Measurements from ENCODE around the gene CCT8L2.
"Not testable (repeated sequence)": the region's sequence is repeated elsewhere in the genome, so short reads cannot be mapped to it uniquely, and the experiment has no call there.

The CCT8L2 gene

GRCh38 chr22:16604257-16604998, 11.8 kb upstream of the CCT8L2 start:
- not testable (repeated sequence) for H3K36me3 ChIP-seq (ENCODE audit: control insufficient read depth, insufficient read depth, low read length); H3K4me1 ChIP-seq (ENCODE audit: control insufficient read depth, insufficient read depth, low read length); H3K9me3 ChIP-seq (ENCODE audit: control insufficient read depth, low read length); H3K9ac ChIP-seq (ENCODE audit: low read length); H3K4me3 ChIP-seq (ENCODE audit: low read length)
- peaks cover 12% of the 10 kb centered on the region for H3K27me3 ChIP-seq (ENCODE audit: control insufficient read depth, insufficient read depth, low read length)

GRCh38 chr22:16603770-16604242, 11.2 kb upstream of the CCT8L2 start:
- H3K9ac ChIP-seq (ENCODE audit: low read length); H3K9me3 ChIP-seq (ENCODE audit: control insufficient read depth, low read length); H3K4me1 ChIP-seq (ENCODE audit: control insufficient read depth, insufficient read depth, low read length); H3K27me3 ChIP-seq (ENCODE audit: control insufficient read depth, insufficient read depth, low read length); H3K36me3 ChIP-seq (ENCODE audit: control insufficient read depth, insufficient read depth, low read length); H3K4me3 ChIP-seq (ENCODE audit: low read length): not testable (repeated sequence)

GRCh38 chr22:16603448-16603768, 10.8 kb upstream of the CCT8L2 start:
- Histone ChIP-seq H3K9ac (ENCODE audit: low read length) (no peak overlapping the region), H3K4me3 (ENCODE audit: low read length) (no peak overlapping the region), H3K27me3 (ENCODE audit: control insufficient read depth, insufficient read depth, low read length) (peaks cover 4% of the 10 kb centered on the region)

GRCh38 chr22:16602728-16603447, 10.3 kb upstream of the CCT8L2 start:
- not testable (repeated sequence) for H3K36me3 ChIP-seq (ENCODE audit: control insufficient read depth, insufficient read depth, low read length); H3K4me1 ChIP-seq (ENCODE audit: control insufficient read depth, insufficient read depth, low read length); H3K4me3 ChIP-seq (ENCODE audit: low read length); H3K27me3 ChIP-seq (ENCODE audit: control insufficient read depth, insufficient read depth, low read length); H3K9ac ChIP-seq (ENCODE audit: low read length); H3K9me3 ChIP-seq (ENCODE audit: control insufficient read depth, low read length)

More at GRCh38 chr22:16603448-16603768, 10.8 kb upstream of the CCT8L2 start:
- Histone ChIP-seq H3K36me3 (ENCODE audit: control insufficient read depth, insufficient read depth, low read length) (no peaks in the 10 kb centered on the region), H3K4me1 (ENCODE audit: control insufficient read depth, insufficient read depth, low read length) (no peaks in the 10 kb centered on the region), H3K9me3 (ENCODE audit: control insufficient read depth, low read length) (no peaks in the 10 kb centered on the region)

- H3K9me3 ChIP-seq (ENCODE audit: control insufficient read depth, low read length); H3K27me3 ChIP-seq (ENCODE audit: control insufficient read depth, insufficient read depth, low read length); H3K9ac ChIP-seq (ENCODE audit: low read length); H3K4me1 ChIP-seq (ENCODE audit: control insufficient read depth, insufficient read depth, low read length); H3K36me3 ChIP-seq (ENCODE audit: control insufficient read depth, insufficient read depth, low read length); H3K4me3 ChIP-seq (ENCODE audit: low read length): not testable (repeated sequence)
Measured at GRCh38 chr22:16602224-16602727, 9.7 kb upstream of the CCT8L2 start.

DNA sequence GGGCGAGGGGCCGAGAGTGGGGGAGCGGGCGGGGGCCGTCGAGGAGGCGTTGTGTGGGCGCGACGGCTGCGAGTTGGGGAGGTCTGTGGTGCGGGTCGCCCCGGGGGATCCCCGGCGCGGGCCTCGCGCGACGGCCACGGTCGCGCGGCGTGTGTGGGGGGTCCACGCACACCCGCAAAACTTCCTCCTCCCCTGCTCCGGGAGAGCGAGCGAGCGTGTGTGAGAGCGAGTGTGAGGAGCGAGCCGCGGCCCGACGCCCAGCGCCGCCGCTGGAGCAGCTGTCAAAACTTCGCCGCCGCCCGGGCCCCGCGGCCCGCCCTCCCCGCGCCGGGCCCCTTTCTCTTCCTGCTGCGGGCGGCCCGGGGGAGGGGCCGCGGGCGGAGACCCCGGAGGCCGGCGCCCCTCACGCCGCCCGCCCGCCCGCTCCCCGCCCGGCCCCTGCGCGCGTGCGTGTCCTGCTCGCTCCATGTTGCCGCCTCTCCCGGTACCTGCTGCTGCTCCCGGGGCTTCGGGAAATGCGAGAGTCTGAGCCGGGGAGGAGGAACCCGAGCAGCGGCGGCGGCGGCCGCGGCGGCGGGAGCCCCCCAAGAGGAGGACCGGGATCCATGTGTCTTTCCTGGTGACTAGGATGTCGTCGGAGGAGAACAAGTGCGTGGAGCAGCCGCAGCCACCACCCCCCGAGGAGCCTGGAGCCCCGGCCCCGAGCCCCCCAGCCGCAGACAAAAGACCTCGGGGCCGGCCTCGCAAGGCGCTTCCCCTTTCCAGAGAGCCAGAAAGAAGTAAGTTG, 9.0 kb upstream of the CCT8L2 start:
- H3K27me3 ChIP-seq (ENCODE audit: control insufficient read depth, insufficient read depth, low read length): peaks cover 4% of the 10 kb centered on the region
- no peak overlapping the region for H3K9ac ChIP-seq (ENCODE audit: low read length)
- H3K4me3 ChIP-seq (ENCODE audit: low read length): no peak overlapping the region
- no peaks in the 10 kb centered on the region for H3K4me1 ChIP-seq (ENCODE audit: control insufficient read depth, insufficient read depth, low read length)
- no peaks in the 10 kb centered on the region for H3K36me3 ChIP-seq (ENCODE audit: control insufficient read depth, insufficient read depth, low read length)
- H3K9me3 ChIP-seq (ENCODE audit: control insufficient read depth, low read length): no peaks in the 10 kb centered on the region

- not testable (repeated sequence) for H3K4me3 ChIP-seq (ENCODE audit: low read length); H3K36me3 ChIP-seq (ENCODE audit: control insufficient read depth, insufficient read depth, low read length); H3K27me3 ChIP-seq (ENCODE audit: control insufficient read depth, insufficient read depth, low read length); H3K9me3 ChIP-seq (ENCODE audit: control insufficient read depth, low read length); H3K4me1 ChIP-seq (ENCODE audit: control insufficient read depth, insufficient read depth, low read length); H3K9ac ChIP-seq (ENCODE audit: low read length)
Measured at GRCh38 chr22:16600644-16601436, 8.2 kb upstream of the CCT8L2 start.

DNA sequence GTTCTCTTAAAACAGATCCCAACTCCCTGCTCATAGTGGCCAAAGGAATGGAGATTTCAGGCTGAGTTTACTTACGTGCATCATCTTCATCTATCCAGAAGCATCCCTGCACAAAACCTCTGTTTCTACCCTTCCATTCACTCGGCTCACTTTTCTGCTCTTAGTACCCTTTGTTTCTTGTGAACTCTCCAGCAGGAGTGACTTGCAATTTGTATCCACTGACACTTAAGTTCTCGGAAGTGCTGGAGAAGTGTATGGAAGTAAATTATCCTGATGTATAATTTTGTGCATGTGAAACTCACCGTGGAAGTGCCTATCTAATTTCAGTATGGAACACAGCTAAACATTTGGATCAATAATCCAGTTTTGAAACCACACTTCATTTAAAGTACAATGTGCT, 7.0 kb upstream of the CCT8L2 start:
- H3K9me3 ChIP-seq (ENCODE audit: control insufficient read depth, low read length); H3K9ac ChIP-seq (ENCODE audit: low read length); H3K4me1 ChIP-seq (ENCODE audit: control insufficient read depth, insufficient read depth, low read length); H3K4me3 ChIP-seq (ENCODE audit: low read length); H3K27me3 ChIP-seq (ENCODE audit: control insufficient read depth, insufficient read depth, low read length); H3K36me3 ChIP-seq (ENCODE audit: control insufficient read depth, insufficient read depth, low read length): not testable (repeated sequence)

GRCh38 chr22:16595251-16595650, 2.6 kb upstream of the CCT8L2 start:
- H3K4me1 ChIP-seq (ENCODE audit: control insufficient read depth, insufficient read depth, low read length); H3K36me3 ChIP-seq (ENCODE audit: control insufficient read depth, insufficient read depth, low read length); H3K4me3 ChIP-seq (ENCODE audit: low read length); H3K27me3 ChIP-seq (ENCODE audit: control insufficient read depth, insufficient read depth, low read length); H3K9me3 ChIP-seq (ENCODE audit: control insufficient read depth, low read length); H3K9ac ChIP-seq (ENCODE audit: low read length): not testable (repeated sequence)

DNA sequence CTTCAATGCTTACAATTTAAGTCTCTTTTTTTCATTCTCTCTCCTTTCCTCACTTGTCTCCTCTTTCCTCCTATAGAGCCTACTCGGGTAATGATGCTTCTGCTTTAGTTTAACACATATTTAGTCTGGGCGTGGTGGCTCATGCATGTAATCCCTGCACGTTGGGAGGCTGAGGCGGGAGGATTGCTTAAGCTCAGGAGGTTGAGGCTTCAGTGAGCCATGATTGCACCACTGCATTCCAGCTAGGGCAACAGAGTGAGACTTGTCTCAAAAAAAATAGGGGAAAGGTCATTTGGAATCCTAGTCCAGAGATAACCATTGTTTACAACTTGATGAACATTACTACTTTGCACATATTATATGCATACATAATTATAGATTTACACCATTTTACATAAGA, 1.4 kb upstream of the CCT8L2 start:
- no peaks in the 10 kb centered on the region for H3K27me3 ChIP-seq (ENCODE audit: control insufficient read depth, insufficient read depth, low read length)
- no peak overlapping the region for H3K9ac ChIP-seq (ENCODE audit: low read length)
- H3K36me3 ChIP-seq (ENCODE audit: control insufficient read depth, insufficient read depth, low read length): no peaks in the 10 kb centered on the region
- H3K4me3 ChIP-seq (ENCODE audit: low read length): no peak overlapping the region
- H3K4me1 ChIP-seq (ENCODE audit: control insufficient read depth, insufficient read depth, low read length): no peaks in the 10 kb centered on the region
- no peaks in the 10 kb centered on the region for H3K9me3 ChIP-seq (ENCODE audit: control insufficient read depth, low read length)

- H3K27me3 ChIP-seq (ENCODE audit: control insufficient read depth, insufficient read depth, low read length); H3K36me3 ChIP-seq (ENCODE audit: control insufficient read depth, insufficient read depth, low read length); H3K4me1 ChIP-seq (ENCODE audit: control insufficient read depth, insufficient read depth, low read length); H3K9me3 ChIP-seq (ENCODE audit: control insufficient read depth, low read length); H3K4me3 ChIP-seq (ENCODE audit: low read length); H3K9ac ChIP-seq (ENCODE audit: low read length): not testable (repeated sequence)
Measured at GRCh38 chr22:16592231-16592630, 379 bp downstream of the CCT8L2 start.

Data from mucosa of stomach (tissue), 1 donor.